Motor neuron (in vitro differentiated cells): ENCODE results near the gene RBM23. TPM values are rescaled to one million over a fixed set of nuclear protein-coding genes. Genes with fewer than 3 reads are reported as not detected.
"Not testable (repeated sequence)": the region's sequence is repeated elsewhere in the genome, so short reads cannot be mapped to it uniquely, and the experiment has no call there.

Source experiments
- ATAC-seq, 8 experiments: fragments of 200-7000 bp; cut with Tn5 transposase; replicated peaks in 6 of 8; 2 replicates each; pipeline ENCODE4 v1.8.0; 2021; ENCODE audit warnings: mild to moderate bottlenecking in 8 of 8, moderate library complexity in 8 of 8
- H3K27ac ChIP-seq, 2 donors: fragments of 250-450 bp; sonication (Bioruptor Pico); 2 replicates each; pipeline ENCODE4 v1.9.0; 2021; ENCODE audit warnings: antibody characterized with exemption in 2 of 2, mild to moderate bottlenecking in 2 of 2, moderate library complexity in 1 of 2
- H3K4me1 ChIP-seq, 2 donors: fragments of 250-450 bp; sonication (Bioruptor Pico); replicated peaks in 1 of 2; 2 replicates each; pipeline ENCODE4 v1.6.1; 2021; ENCODE audit warnings: antibody characterized with exemption in 2 of 2, mild to moderate bottlenecking in 2 of 2, moderate library complexity in 1 of 2
- H3K4me3 ChIP-seq, 5 donors: fragments of 250-450 bp; sonication (Bioruptor Pico); 2 replicates each; pipeline ENCODE4 v1.9.0; 2021; ENCODE audit warnings: antibody characterized with exemption in 5 of 5, mild to moderate bottlenecking in 5 of 5, moderate library complexity in 4 of 5
- WGBS, 10 experiments: fragments of 450-650 bp; shearing (Covaris generic); methylation state at CpG; one replicate each; pipeline ENCODE4 v1.0.0; 2022; 5-methylcytosine and 5-hydroxymethylcytosine counted together
- in situ Hi-C, 9 experiments: fragments of 400-800 bp; cut with MboI; loops; one replicate each; pipeline ENCODE4 v1.15.0; 2021; ENCODE audit warnings: low sequenced_read_pairs in 9 of 9, low pct_unique_long_range_greater_than_20kb in 2 of 9; ENCODE audit not compliant: unreplicated experiment in 9 of 9
- total RNA-seq, 8 experiments: library from RNA; unstranded; fragments of 300-600 nt; gene quantifications; 2 replicates each; pipeline versions ENCODE4 v1.2.3 to v1.2.4, GENCODE V29; 2022

The RBM23 gene
- total RNA-seq, 8 experiments from 2014 or later, result 41.7 to 90.1 (median 56.0) TPM

DNA sequence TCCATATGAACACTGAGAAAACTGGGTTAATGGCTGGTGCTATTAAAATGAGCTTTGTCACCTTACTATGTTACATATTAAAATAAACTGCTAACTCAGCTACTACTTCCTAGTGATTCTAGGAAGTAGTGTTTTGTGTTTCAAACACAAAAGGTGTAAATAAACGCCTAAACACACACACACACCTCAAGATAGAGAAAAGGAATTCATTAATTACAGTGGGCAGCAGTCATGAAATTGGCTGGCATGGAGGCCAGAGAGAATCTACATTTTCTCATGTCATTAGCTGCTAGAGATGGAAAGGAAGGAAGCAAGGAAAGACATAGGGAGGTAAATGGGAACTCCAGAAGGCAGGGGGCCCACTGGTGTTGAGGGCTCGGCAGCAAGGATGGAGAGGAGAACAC is 11.0 kb upstream of the RBM23 start:
- peak overlapping the region; percentile 70 to 72 for H3K27ac ChIP-seq
- peaks cover 10% of the 10 kb centered on the region in 2 donors for H3K4me1 ChIP-seq
- in situ Hi-C loops, result no loop called here
- 0 to 40% (median 0%) methylated on average over 1 to 2 of the region's 2 CpGs; no CpG with 5 or more reads in 5 of the 10 experiments for WGBS, 10 experiments
- ATAC-seq, result peak in 3 of 8 experiments; percentile 0
- H3K4me3 ChIP-seq, result peak overlapping the region; percentile 37 to 92 (median 66)

DNA sequence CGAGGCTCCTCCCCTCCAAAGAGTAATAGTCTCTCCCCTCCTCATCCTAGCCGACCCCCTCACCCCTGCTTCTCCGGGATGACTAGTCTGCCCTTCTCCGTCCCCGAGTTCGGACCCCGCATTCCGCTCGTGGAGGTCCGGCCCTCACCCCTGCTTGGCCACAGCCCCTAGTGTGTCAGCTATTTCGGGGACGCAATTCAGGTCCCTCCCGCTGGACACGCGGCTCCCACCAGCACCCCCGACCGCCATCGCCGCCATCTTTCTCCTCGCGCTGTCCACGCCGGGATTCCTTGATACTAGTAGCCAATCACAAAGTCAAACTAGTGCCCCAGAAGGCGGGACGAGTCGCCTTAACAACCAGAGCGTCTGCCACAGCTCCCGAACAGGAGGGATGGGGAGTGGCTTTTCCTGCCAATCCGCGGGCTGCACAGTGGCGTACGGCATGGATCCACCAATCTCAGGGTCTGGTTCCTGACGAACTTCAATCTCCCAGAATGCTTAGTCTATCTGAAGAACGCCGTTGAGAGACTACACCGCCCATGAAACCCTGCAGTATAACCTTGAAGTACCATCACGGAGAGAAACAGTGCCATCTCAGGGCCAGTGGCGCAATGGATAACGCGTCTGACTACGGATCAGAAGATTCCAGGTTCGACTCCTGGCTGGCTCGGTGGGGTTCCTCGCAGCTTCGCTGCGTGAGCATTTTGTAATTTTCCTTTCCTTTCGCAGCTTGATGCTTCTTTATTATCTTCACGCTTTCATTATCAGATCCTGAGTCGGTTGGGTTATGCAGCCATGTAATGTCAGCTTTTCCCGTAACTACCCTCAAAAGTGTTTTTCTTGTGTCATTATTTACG is 10.4 kb upstream of the RBM23 start, which contains the start of gene PRMT5:
TSS of gene PRMT5 (minus strand) at position 273 of the 857 bp plus-strand sequence. CDS start at position 258, 15 bp downstream.
- peak; percentile 89 to 98 (median 96) for ATAC-seq
- 0 to 8% (median 0%) methylated on average over 1 to 18 of the region's 51 CpGs; no CpG with 5 or more reads in 1 of the 10 experiments for WGBS, 10 experiments
- in situ Hi-C loops, result no loop called here
- H3K4me3 ChIP-seq, result peak within 1 kb of the TSS; percentile 66 to 92 (median 91)
- peak within 1 kb of the TSS; percentile 93 to 96 for H3K27ac ChIP-seq
- H3K4me1 ChIP-seq, result peaks cover 10% of the 10 kb centered on the region in 2 donors

DNA sequence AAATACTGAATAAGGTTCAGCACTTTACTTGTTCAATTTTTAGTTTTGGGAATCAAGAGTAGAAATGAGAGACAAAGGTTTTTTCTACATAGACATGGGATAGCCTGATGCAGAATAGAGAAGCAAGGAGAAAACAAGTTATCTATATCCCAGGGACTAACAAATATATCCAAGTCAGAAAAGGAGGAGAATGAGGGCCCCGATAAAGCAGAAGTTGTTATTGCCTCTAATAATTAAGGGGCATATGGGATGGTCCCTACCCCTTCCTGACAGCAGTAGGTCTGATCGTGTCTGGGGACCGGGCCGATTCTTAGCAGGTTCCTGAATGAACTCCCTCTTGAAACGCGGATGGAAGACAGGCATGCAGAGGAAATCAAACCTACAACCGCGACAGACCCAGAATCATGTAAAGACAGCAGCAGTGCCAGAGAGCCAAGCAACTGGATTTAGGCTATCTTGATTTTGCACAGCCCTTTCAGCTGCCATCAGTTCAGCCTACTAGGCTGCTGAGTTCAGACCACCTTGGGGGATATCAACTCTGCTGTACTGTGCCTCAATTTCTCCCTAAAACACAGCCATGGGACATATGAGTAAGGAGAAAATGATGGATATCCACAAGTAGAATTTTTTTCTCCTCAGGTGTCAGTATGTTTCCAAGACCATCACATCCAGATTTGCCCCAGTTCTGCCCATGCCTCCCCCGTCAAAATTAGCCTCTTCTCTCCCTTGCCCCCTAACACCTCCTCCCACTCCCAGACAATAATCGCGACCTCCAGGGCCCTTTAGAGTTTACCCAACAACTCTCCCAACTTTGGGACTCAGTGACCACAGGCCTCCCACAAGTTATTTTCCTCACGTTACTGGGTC is 9.5 kb upstream of the RBM23 start:
- peak overlapping the region; percentile 66 to 92 (median 91) for H3K4me3 ChIP-seq
- in situ Hi-C loops, result no loop called here
- WGBS, 10 experiments, result 0 to 48% (median 16%) methylated on average over 2 to 9 of the region's 12 CpGs; no CpG with 5 or more reads in 2 of the 10 experiments
- H3K27ac ChIP-seq, result peak overlapping the region; percentile 93 to 96
- peaks cover 10% of the 10 kb centered on the region in 2 donors for H3K4me1 ChIP-seq
- ATAC-seq, result no peak

DNA sequence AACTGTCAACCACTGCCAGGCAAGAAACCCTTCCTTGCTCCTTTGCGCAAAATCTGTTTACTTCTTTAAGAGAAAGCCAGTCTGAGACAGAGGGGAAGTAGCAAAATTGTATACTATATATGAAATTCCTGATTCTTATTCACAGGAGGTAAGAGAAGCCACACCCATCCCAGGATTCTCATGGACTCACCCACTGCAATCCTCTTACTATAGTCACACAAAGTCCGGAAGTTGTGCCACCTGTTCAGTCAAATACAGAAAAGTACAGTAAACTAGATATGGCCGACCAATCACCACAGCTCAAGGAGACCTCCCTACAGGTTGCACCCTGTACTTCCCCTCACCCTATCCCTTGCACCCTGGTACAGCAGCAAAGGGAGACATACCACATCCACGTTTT is 7.4 kb upstream of the RBM23 start:
- Histone ChIP-seq H3K4me1 (peaks cover 10% of the 10 kb centered on the region in 2 donors), H3K27ac (no peak overlapping the region), H3K4me3 (no peak overlapping the region)
- no peak for ATAC-seq
- 52 to 100% (median 85%) methylated on average over 1 to 3 of the region's 4 CpGs; no CpG with 5 or more reads in 4 of the 10 experiments for WGBS, 10 experiments
- in situ Hi-C loops, result no loop called here

DNA sequence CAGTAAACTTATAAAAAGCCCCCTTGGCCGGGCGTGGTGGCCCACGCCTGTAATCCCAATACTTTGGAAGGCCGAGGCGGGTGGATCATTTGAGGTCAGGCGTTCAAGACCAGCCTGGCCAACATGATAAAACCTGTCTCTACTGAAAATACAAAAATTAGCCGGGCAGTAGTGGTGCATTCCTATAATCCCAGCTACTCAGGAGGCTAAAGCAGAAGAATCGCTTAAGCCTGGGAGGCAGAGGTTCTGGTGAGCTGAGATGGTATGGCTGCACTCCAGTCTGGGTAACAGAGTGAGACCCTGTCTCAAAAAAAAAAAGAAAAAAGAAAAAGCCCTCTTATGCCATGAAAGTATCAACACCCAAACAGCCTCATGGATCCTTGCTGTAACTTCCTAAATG is 6.6 kb upstream of the RBM23 start:
- no peak for ATAC-seq
- Histone ChIP-seq H3K4me3 (no peak overlapping the region), H3K27ac (no peak overlapping the region), H3K4me1 (peaks cover 10% of the 10 kb centered on the region in 2 donors)
- 82 to 100% (median 98%) methylated on average over 1 to 7 of the region's 8 CpGs; no CpG with 5 or more reads in 5 of the 10 experiments for WGBS, 10 experiments
- in situ Hi-C loops, result no loop called here

DNA sequence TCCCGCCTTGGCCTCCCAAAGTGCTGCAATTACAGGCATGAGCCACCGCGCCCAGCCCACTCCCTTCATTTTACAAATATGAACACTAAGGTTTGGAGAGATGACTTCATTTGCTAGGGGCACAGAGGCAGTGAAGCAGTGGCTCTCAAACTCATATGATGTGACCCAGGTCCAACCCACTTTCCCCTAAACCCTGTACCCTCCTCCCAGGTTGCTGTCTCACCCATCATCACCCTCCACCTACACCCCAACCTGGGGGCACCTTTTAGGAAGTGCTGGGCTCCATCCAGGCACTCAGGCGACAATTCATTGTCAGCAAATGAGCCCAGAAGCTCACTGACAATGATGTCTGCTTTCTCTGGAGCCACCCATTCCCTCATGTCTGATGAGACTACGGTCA is 4.8 kb upstream of the RBM23 start:
- Histone ChIP-seq H3K27ac (no peak overlapping the region), H3K4me1 (peaks cover 13 to 15% of the 10 kb centered on the region in 2 donors), H3K4me3 (no peak overlapping the region)
- in situ Hi-C loops, result no loop called here
- no peak for ATAC-seq
- WGBS, 10 experiments, result 88 to 100% (median 95%) methylated on average over 2 to 4 of the region's 5 CpGs; no CpG with 5 or more reads in 3 of the 10 experiments

DNA sequence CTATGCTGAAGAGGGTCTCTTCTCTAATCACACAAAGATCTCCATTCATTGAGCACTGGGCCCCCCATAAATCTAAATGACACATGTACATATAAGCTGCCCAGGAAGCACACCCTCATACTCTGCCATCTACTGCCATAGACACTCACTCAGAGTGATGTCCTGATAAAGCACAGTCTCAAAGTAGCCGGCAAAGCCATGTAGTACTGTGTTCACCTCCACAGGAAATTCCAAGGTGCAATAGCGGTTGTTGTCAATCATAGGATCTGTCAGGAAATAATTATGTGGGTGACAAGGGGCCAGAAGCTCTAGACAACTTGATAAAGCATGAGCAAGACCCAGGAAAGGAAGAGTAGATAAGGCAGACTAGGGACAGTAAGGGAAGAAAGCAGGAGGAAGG is 3.3 kb upstream of the RBM23 start:
- WGBS, 10 experiments, result 80 to 100% (median 100%) methylated on average over 1 to 2 of the region's 2 CpGs; no CpG with 5 or more reads in 2 of the 10 experiments
- no peak overlapping the region for H3K4me3 ChIP-seq
- no peak for ATAC-seq
- no peak overlapping the region for H3K27ac ChIP-seq
- in situ Hi-C loops, result no loop called here
- peaks cover 10 to 13% of the 10 kb centered on the region in 2 donors for H3K4me1 ChIP-seq

DNA sequence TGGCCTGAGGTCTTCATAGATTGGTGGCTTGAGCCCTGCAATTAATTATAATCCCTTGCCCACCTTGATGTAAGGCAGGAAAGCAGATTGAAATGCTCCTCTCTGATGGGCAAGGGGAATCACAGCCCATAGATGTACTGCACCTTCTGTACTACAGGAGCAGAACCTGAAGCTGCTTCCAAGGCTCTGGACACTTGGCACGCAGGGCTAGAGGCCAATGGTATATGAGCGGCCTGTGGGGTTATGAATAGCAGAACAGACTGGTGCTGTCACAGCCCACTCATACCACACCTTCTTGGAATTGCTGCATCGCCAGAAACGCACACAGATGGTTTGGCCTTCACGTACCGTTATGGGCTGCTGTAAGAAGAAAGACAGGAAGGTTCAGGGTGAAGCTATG is 1.7 kb upstream of the RBM23 start:
- no peak for ATAC-seq
- no peak overlapping the region for H3K27ac ChIP-seq
- no peak overlapping the region for H3K4me3 ChIP-seq
- WGBS, 10 experiments, result 88 to 100% (median 99%) methylated on average over 2 to 5 of the region's 6 CpGs; no CpG with 5 or more reads in 6 of the 10 experiments
- in situ Hi-C loops, result no loop called here
- peaks cover 10 to 14% of the 10 kb centered on the region in 2 donors for H3K4me1 ChIP-seq

DNA sequence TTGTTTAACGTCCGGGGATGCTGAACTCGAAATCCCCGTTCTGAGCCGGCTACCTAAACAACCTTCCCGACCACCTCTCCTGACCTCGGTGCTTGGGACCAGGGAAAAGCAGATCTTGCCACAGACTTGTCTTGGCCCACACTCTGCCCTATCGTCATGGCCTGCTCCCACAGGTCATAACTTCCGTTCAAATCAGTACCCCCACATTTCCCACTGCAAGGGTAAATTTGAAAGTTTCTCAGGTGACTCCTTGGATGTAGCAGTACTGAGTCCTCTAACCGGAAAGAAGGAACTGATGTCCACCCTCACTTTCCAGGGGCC is 612 bp upstream of the RBM23 start:
- peaks cover 10 to 14% of the 10 kb centered on the region in 2 donors for H3K4me1 ChIP-seq
- 0 to 60% (median 40%) methylated on average over 1 to 5 of the region's 10 CpGs; no CpG with 5 or more reads in 6 of the 10 experiments for WGBS, 10 experiments
- ATAC-seq, result no peak

DNA sequence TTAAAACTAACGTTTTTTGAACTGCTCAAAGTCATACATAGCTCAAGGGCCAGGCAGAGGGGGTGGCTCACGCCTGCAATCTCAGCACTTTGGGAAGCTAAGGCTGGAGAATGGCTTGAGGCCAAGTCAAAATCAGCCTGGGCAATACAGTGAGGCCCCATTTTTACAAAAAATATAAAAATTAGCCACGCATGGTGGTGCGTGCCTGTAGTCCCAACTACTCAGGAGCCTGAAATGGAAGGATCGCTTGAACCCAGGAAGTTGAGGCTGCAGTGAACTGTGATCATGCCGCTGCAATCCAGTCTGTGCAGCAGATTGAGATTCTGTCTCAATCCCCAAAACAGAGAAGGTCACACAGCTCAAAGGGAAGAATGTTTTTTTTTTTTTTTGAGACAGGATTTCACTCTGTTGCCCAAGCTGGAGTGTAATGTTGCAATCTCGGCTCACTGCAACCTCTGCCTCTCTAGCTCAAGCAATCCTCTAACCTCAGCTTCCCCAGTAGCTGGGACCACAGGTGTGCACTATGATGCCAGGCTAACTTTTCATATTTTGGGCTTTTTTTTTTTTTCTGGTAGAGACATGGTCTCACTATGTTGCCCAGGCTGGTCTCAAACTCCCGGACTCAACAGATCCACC is 2.9 kb downstream of the RBM23 start:
- H3K4me3 ChIP-seq, result no peak overlapping the region
- in situ Hi-C loops, result no loop called here
- WGBS, 10 experiments, result 43 to 100% (median 86%) methylated on average over 2 to 7 of the region's 8 CpGs
- peaks cover 10 to 14% of the 10 kb centered on the region in 2 donors for H3K4me1 ChIP-seq
- ATAC-seq, result no peak
- no peak overlapping the region for H3K27ac ChIP-seq

More for the DNA sequence above, 612 bp upstream of the RBM23 start:
- in situ Hi-C loops, result no loop called here
- Histone ChIP-seq H3K4me3 (peak overlapping the region; percentile 29 to 32 (median 31)), H3K27ac (peak overlapping the region; percentile 62 to 72)

DNA sequence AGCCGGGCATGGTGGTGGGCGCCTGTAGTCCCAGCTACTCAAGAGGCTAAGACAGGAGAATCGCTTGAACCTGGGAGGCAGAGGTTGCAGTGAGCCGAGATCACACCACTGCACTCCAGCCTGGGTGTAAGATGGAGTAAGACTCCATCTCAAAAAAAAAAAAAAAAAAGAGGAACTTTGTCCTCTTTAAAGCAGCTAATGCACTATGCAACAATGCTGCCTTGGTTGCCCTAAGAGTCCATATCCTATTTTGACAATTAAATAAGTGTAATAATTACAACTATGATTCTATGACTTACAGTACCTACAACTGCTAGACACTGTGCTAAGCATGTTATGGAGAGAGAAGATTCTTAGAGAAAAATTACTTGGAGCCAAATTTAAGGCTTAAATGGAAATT is 4.1 kb downstream of the RBM23 start:
- H3K27ac ChIP-seq, ATAC-seq, H3K4me3 ChIP-seq, in situ Hi-C loops: not testable (repeated sequence)
- H3K4me1 ChIP-seq, result peaks cover 9 to 12% of the 10 kb centered on the region in 2 donors
- WGBS, 10 experiments, result 83 to 100% (median 100%) methylated on average over 1 to 4 of the region's 4 CpGs; no CpG with 5 or more reads in 5 of the 10 experiments

DNA sequence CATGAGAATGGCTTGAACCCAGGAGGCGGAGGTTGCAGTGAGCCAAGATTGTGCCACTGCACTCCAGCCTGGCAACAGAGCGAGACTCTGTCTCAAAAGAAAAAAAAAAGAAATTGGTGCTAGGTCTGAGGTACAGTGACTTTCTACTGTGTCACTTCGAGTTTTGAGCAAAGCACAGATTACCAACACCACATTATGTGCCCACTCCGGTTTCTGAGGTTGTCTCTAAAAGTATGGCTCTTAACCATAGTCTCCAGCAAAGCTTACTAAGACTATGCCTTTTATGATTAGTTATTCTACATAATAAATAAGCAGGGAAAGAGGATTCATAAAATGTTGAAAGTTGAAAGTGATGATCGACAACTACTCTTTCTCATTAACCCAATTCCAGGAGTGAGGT is 8.0 kb downstream of the RBM23 start:
- no peak overlapping the region for H3K27ac ChIP-seq
- whole genome bisulfite sequencing, 10 experiments, result 71 to 100% (median 90%) methylated on average over 1 to 4 of the region's 5 CpGs; no CpG with 5 or more reads in 1 of the 10 experiments
- no peak for ATAC-seq
- in situ Hi-C loops, result no loop called here
- H3K4me3 ChIP-seq, result no peak overlapping the region
- no peaks in the 10 kb centered on the region for H3K4me1 ChIP-seq
